Omental fat pad (tissue), 4 donors: ENCODE results near the gene MT1X. TPM values are rescaled to one million over a fixed set of nuclear protein-coding genes. Genes with fewer than 3 reads are reported as not detected.
"Not testable (repeated sequence)": the region's sequence is repeated elsewhere in the genome, so short reads cannot be mapped to it uniquely, and the experiment has no call there.

Experiments
- ATAC-seq: fragments of 150-250 bp; one replicate; pipeline ENCODE4 v1.9.1; 2016; ENCODE audit warnings: mild to moderate bottlenecking, moderate library complexity; ENCODE audit not compliant: low FRiP score
- DNase-seq: peaks from one replicate; pipeline ENCODE4 v3.0.0-alpha.2; 2019; ENCODE audit warnings: low spot score
- CTCF ChIP-seq, 3 donors: fragments of 450-650 bp; IDR thresholded peaks; one replicate each; pipeline ENCODE4 v1.5.1; 2016 to 2017; ENCODE audit warnings: antibody characterized with exemption in 3 of 3, mild to moderate bottlenecking in 3 of 3, moderate library complexity in 2 of 3
- total RNA-seq, 4 donors: library from RNA; depleted of rRNA; stranded (reverse); fragments of >200 nt; gene quantifications; one replicate each; pipeline ENCODE4 v1.1.0, GENCODE V29; 2016

Gene MT1X
- total RNA-seq, 4 donors from 2014 or later: 1,336 to 3,452 (median 1,838) TPM

GRCh38 chr16:56715126-56715525 is 32.9 kb downstream of the MT1X start:
- TF ChIP-seq CTCF (IDR thresholded peaks at IDR 0.05): no peak
- ATAC-seq: no peak
- DNase-seq: no peak

- ATAC-seq (no peak), DNase-seq (no peak)
- no peak for TF ChIP-seq CTCF (IDR thresholded peaks at IDR 0.05)
Observed at GRCh38 chr16:56716761-56717160, 34.5 kb downstream of the MT1X start.

GRCh38 chr16:56717532-56717931 is 35.3 kb downstream of the MT1X start:
- ATAC-seq, DNase-seq: not testable (repeated sequence)

GRCh38 chr16:56722200-56722842 is 40.1 kb downstream of the MT1X start:
- DNase-seq (no peak), ATAC-seq (no peak)
- TF ChIP-seq CTCF (IDR thresholded peaks at IDR 0.05): no peak

- ATAC-seq: no peak
- TF ChIP-seq CTCF (IDR thresholded peaks at IDR 0.05): no peak
- DNase-seq: no peak
Observed at GRCh38 chr16:56724191-56724590, 41.9 kb downstream of the MT1X start.

- DNase-seq (no peak), ATAC-seq (no peak)
- no peak for TF ChIP-seq CTCF (IDR thresholded peaks at IDR 0.05)
Observed at GRCh38 chr16:56726283-56726682, 44.0 kb downstream of the MT1X start.

- TF ChIP-seq CTCF (IDR thresholded peaks at IDR 0.05): no peak
- ATAC-seq (no peak), DNase-seq (no peak)
Observed at GRCh38 chr16:56726926-56727325, 44.7 kb downstream of the MT1X start.
